GM18505 (cell line): ENCODE results near the gene FTO.

ENCODE experiments used
- ATAC-seq: cut with Tn5 transposase; IDR thresholded peaks from one replicate; pipeline ENCODE4 v1.9.1; 2021; ENCODE audit not compliant: unreplicated experiment
- POLR2A ChIP-seq: IDR thresholded peaks from 4 replicates; pipeline ENCODE4 v1.6.1; 2011; ENCODE audit warnings: borderline replicate concordance; ENCODE audit not compliant: insufficient read depth, insufficient read length; ENCODE audit errors: extremely low read depth

The FTO gene

GRCh38 chr16:53891409-53892139, 187.6 kb downstream of the FTO start:
- no peak for TF ChIP-seq POLR2A
- ATAC-seq: no peak

DNA sequence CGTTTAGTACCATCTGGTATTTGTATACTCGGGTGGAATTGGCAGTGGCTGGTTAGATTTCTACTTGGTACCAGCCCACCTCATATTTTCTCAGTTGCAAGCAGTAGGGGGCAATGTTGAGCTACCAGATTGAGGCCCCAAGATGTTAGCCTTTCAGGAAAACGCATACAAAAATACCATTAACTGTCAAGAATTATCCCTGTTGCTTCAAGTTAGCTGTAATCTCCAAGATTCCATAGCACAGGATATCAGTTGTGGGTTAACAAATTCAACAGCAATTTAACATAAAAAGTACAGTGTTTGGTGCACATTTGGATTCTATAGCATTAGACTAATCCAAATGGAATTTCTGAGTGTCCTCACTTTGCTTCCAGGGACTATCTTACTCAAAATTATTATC, 188.2 kb downstream of the FTO start:
- TF ChIP-seq POLR2A: no peak
- no peak for ATAC-seq

GRCh38 chr16:53893731-53894435, 189.9 kb downstream of the FTO start:
- ATAC-seq: no peak
- no peak for TF ChIP-seq POLR2A

DNA sequence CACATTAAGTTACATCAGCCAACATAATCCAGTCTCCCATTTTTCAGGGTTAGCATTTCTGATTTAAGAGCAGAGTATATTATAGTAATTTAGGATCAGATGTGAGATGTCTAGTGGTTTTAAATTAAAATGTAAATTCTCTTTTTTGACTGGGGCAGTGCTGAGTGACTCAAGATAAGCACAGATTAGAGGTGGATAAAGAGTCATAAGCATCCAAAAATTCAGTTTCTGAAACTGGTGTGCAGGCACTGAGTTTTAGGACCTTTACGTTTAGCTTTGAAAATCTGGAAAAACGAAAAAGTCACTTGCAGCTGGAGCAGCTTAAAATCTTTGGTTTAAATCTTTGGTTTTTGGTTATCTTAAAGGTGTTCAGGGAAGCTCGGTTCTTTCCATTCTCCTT, 190.7 kb downstream of the FTO start:
- no peak for TF ChIP-seq POLR2A
- no peak for ATAC-seq

GRCh38 chr16:53895433-53895832, 191.5 kb downstream of the FTO start:
- no peak for ATAC-seq
- TF ChIP-seq POLR2A: no peak

GRCh38 chr16:53895851-53896250, 191.9 kb downstream of the FTO start:
- TF ChIP-seq POLR2A: no peak
- no peak for ATAC-seq

GRCh38 chr16:53896722-53897121, 192.8 kb downstream of the FTO start:
- no peak for ATAC-seq
- TF ChIP-seq POLR2A: no peak

GRCh38 chr16:53898993-53899392, 195.0 kb downstream of the FTO start:
- ATAC-seq: no peak
- TF ChIP-seq POLR2A: no peak

DNA sequence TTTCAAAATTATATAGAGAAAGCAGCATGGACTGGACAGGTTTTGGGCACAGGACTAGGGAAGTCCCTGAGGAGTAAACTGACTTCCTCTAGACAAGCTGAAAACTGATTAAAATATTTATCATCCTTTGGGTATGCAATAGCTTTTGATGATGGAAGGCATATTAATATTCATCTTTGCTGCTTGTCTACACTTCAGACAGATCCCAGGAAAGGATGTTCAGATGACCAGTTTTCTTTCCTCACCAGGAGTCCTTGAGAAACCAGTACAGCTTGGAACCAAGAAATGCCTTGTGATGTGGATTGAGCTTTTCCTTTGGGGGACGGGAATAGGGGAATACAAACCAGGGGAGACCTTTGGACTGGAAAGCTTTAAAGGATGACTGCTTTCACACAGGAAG, 195.5 kb downstream of the FTO start:
- no peak for ATAC-seq
- TF ChIP-seq POLR2A: no peak

- ATAC-seq: no peak
- TF ChIP-seq POLR2A: no peak
These were observed 196.7 kb downstream of the FTO start for GRCh38 chr16:53900667-53901066.

DNA sequence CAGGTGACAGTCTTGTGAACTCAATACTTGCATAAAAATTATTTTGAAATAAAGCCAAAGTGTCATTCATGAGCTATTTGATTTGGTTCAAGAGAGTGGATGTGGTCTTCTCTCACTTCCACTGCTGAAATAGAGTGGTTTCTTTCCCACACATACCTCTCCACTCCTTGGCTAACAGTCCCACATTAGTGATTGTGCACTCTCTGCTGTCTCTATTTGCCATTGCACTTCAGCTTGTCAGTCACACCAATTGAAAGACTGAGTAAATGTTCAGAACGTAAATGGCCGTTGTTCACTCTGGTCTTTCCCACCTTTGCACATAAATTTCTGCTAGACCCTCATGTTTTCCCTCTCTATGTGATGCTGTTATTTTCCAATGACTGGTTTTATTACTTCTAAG, 197.5 kb downstream of the FTO start:
- TF ChIP-seq POLR2A: no peak
- no peak for ATAC-seq

- TF ChIP-seq POLR2A: no peak
These were observed 200.6 kb downstream of the FTO start for GRCh38 chr16:53904533-53904932.

DNA sequence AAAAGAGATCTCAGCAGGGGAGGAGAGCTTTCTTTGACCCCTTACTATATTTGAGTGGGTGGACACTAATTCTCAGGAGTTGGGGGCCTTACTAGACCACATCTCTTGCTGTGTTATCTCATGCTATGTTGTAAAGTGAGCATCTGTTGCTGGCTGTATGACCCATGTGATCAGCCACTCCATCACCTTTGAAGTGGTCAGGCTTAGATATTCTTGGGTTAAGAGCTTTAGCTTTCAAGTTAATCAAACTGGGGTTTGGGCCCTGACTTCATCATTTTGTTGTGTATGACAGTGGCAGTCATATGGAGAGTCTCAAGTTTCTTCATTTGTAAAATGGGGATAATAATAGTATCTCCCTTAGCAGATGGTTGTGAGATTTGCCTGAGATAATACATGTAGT, 201.1 kb downstream of the FTO start:
- no peak for ATAC-seq
- TF ChIP-seq POLR2A: no peak

More at GRCh38 chr16:53904533-53904932, 200.6 kb downstream of the FTO start:
- no peak for ATAC-seq

GRCh38 chr16:53908731-53909130, 204.8 kb downstream of the FTO start:
- no peak for ATAC-seq
- no peak for TF ChIP-seq POLR2A
